AG10803 (cell line): ENCODE data around the gene JAKMIP3.
A peak's percentile ranks its signal among the peaks of the same experiment; 100 is the strongest.

ENCODE experiments used
- DNase-seq: peaks from one replicate; pipeline ENCODE4 v3.0.0; 2010; ENCODE audit warnings: low read depth
- H3K4me3 ChIP-seq: 2 replicates; pipeline ENCODE4 v1.5.1; 2011; ENCODE audit warnings: mild to moderate bottlenecking, low read length, control low read depth
- CTCF ChIP-seq: conservative IDR thresholded peaks from 2 replicates; pipeline ENCODE4 v1.5.1; 2011; ENCODE audit warnings: mild to moderate bottlenecking, low read length, control low read depth, inconsistent platforms

JAKMIP3 gene

GRCh38 chr10:132036153-132036886 lies 29.4 kb upstream of the JAKMIP3 start:
- TF ChIP-seq CTCF = no peak
- DNase-seq = peak; percentile 8
- peak overlapping the region; percentile 24; the same call in 1 of the 2 replicates for H3K4me3 ChIP-seq

- no peak for TF ChIP-seq CTCF
Observed at GRCh38 chr10:132036887-132037675, 28.7 kb upstream of the JAKMIP3 start.

GRCh38 chr10:132037676-132037975 lies 28.1 kb upstream of the JAKMIP3 start:
- DNase-seq = no peak
- TF ChIP-seq CTCF = no peak
- H3K4me3 ChIP-seq = no peak overlapping the region

More at GRCh38 chr10:132036887-132037675, 28.7 kb upstream of the JAKMIP3 start:
- no peak for DNase-seq
- no peak overlapping the region for H3K4me3 ChIP-seq

GRCh38 chr10:132039371-132039770 lies 26.4 kb upstream of the JAKMIP3 start:
- no peak for TF ChIP-seq CTCF
- no peak overlapping the region for H3K4me3 ChIP-seq
- DNase-seq = no peak

GRCh38 chr10:132040046-132040445 lies 25.7 kb upstream of the JAKMIP3 start:
- no peak for TF ChIP-seq CTCF
- no peak overlapping the region for H3K4me3 ChIP-seq
- no peak for DNase-seq

- H3K4me3 ChIP-seq = no peak overlapping the region
- no peak for TF ChIP-seq CTCF
- DNase-seq = no peak
Observed at GRCh38 chr10:132041340-132041739, 24.4 kb upstream of the JAKMIP3 start.
